ENCODE measurements around the gene LDLRAD3.

The LDLRAD3 gene

DNA sequence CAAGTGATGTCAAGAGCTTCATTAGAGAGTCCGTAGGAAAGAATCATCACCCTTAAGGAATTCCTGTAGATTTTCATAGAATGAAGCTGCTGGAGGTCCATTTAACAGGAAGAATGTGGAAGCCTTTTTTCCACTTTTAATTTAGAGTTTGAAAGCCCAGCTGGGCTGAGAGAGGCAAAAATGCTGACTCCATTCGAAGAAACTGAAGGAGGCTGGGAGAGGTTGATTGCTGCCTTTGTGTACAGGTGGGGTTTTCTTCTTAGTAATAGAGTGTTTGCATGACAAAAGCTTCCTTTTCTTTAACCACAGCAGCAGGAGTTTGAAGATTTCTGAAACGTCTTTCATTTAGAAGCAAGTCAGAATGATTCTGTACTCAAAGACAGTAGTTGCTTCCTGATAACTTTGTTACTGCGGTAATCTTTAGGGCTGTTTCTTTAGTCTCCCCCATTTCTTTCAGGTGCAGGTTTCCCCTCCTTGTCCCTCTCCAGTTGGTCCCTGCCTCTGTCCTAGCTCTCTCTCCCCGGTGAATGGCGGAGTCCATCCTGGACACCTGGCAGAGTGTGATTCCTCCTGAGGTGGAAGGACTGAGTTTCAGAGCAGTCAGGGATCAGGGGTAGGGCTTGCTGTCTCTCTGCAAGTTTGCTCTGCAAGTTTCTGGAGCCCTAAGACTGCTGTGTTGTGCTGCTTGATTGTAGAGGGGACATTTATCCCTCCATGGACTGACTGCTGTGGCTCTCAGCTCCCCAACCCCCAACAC lies 166.2 kb downstream of the LDLRAD3 start:
- no peak for DNase-seq

DNA sequence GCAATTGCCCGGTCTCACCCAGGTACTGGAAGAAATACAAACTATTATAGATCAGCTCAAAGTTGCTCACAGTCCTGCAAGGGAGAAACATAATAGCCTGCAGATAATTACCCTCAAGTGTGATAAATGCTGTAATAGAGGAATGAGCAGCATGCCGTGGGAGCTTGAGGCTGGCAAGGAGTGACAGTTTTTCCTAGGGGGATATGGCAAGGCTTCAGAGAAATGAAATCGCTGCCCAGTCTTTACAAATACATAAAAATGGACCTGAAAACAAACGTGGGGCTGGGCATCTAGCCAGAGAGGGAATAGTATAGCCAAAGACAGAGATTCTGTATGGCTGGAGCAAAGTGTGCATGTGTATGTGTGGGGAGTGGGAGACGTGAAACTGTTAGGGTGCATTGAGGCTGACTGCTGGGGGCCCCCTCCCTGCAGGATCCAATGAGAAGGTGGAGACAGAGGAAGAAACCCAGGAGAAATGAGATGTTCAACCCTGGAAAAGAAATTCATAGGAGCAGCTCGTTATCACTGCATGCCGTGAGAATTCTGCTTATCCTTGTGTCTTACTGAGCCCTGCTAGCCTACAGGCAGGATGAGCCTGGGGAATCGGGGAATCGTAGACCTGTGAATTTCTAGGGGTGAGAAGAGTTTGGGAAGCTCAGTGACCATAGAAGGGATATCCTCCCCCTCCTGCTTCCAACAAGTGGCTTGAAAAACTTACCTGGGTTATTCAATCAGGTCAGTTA lies 167.0 kb downstream of the LDLRAD3 start:
- DNase-seq = peak; percentile 3

DNA sequence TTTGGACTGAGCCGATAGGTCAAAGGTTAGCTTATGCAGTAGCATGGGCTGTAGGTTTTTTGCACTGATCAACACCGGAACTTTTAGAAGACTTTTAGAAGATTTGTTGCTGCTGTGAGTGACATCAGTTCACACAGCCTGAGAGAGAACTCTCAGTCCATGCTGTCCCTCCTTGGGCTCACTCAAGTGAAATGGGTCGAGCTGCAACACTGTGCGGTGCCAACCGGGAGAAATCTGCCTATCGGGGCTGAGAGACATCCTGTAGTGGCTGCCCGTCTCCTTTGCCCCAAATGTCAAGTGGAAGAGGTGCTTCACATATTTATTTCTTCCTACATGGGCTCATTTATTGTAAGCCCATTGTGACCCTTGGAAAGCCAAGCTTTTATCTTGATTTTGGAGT lies 170.2 kb downstream of the LDLRAD3 start:
- no peak for DNase-seq

DNA sequence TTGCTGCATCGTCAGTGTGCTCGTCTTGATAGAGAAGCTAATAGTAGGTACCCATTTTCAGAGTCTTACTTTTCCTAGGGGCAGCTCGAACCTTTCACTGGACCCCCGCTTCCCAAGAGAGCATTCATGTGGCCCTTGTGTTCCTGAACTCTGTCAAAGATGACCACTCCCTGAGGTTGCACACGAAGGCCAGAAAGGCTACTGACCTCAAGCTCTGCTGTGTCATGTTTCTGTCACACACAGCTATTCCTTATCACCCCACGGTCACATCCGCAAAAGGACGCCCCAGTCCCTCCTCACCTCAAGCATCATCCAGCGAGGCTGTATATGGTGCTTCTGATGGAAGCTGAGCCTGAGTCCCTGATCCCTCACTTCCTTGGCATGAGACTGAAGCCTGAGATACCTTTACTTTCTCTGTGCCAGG lies 171.5 kb downstream of the LDLRAD3 start:
- no peak for DNase-seq

DNA sequence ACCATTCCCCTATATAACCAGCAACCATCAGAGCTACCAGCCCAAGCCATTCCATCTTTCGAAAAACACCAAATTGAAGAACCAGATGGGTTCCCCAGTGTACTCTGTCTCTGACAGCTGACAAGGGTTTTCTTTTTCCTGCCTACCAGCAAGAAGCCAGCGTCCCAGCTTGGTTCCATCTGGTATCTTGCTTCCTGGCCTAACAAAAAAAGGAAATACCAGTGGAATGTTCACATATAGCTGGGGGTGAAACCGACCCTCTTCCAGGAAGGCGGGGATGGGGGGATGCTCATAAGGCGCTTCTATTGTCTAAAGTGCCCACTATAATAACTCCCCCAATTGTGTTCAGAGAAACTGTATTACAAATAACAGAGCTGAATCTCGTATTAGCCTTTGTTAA lies 172.3 kb downstream of the LDLRAD3 start:
- DNase-seq = no peak

DNA sequence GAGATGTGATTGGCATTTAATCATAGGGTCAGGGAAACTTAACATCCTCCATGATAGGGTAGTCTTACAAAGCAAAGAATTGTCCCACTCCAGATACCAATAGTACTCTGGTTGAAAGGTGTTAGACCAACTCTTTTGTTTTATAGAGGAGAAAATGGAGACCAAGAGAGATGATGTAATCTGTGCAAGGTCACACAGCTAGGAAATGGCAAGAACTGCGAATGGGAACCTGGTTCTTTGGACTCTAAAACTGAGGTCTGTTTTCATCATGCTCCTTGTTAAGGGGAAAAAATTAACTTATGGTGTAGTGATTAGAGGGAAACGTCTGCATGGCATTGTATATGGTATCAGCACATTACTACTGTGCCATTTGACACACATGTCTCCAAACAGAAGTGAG lies 174.2 kb downstream of the LDLRAD3 start:
- no peak for DNase-seq

DNA sequence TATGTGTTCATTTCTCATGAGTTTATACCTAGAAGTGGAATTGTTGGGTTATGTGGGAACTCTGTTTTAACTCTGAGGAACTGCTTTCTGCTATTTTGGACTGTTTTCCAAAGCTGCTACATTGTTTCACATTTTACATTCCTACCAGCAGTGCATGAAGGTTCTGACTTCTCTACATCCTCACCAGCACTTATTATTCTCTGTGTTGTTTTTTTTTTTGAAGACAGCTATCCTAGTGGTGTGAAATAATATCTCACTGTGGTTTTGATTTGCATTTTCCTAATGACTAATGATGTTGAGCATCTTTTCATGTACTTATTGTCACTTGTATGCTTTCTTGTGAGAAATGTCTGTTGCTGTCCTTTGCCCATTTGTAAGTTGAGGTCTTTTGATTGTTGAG lies 175.4 kb downstream of the LDLRAD3 start:
- no peak for DNase-seq

DNA sequence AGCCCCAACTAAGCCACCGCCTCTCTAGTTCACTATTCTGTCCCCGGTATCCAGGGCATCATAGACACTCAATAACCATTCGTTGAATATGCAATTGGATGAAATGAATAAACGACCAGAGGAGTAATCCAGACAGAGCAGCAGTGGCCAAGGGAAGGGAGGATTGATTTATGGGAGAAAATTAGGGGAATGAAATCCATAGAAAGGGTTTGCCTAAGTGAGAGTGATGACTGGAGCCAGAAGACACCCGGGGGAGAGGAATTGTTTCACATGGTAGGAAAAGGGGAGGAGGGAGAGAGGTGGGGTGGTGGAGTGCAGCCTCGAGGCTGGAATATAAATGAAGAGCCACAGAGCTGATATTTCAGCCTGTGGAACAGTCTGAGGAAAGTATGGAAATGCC lies 177.2 kb downstream of the LDLRAD3 start:
- DNase-seq = no peak

DNA sequence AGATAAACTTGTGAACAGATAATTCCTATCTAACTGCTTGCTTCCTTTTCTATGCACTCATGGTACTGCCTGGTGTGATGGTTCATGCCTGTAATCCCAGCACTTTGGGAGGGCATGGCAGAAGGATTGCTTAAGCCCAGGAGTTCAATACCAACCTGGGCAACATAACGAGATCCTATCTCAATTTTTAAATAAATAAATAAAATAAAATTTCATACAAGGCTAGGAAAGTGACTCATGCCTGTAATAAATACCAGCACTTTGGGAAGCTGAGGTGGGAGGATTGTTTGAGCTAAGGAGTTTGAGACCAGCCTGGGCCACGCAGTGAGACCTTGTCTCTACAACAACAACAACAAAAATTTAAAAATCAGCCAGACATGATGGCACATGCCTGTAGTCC lies 178.8 kb downstream of the LDLRAD3 start:
- DNase-seq = no peak

DNA sequence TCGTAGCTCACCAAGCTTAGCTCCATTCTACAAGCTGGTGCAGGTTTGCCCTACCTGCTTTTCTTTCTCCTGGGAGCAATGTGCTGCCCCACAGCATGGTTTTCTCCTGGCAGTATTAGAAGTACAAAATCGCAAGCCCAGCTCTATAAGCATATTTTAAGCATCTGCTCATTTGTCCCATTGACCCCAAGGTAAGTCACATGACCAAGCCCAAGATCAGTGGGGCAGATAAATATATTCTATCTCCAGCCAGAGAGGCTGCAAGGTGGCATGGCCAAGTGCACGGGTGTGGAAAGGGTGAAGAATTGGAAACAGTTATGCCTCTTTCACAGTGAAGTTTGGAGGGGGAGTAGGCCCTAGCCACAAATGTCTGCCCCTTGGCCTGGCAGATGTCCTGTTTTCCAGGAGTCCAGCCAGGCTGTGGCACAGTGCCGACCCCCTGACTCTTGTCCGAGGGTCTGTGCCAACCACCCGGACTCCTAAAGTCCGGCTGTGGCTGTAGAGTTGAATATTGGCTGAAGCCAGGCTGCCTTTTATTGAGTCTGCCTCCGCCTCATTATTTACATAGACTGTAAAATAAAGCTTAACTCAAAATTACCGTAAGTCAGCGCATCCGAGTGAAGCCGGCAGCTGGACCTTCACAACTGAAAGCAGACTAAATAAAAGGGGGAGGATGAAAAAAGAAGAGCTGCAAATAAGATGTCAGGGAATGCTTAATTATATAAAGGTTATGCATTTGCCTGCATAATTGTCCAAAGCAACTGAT lies 179.7 kb downstream of the LDLRAD3 start:
- no peak for DNase-seq

DNA sequence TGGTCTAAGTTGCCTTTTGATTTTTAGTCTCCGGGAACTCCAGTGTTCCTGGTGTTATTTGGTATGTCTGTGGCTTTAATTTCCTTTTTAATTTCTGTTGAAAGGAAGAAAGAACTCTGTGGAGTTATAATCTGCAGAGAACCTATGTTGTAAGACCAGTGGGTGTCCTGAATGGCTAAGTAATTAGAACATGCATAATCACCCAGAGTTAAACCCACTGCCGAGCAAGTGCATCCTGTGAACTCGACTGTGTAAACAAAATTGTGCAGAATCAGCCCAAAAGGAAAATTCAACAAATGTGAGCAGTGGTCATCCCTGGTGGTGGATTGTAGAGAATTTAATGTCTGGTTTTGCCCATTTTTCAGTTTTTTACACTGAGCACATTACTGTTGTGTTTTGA lies 182.8 kb downstream of the LDLRAD3 start:
- no peak for DNase-seq

DNA sequence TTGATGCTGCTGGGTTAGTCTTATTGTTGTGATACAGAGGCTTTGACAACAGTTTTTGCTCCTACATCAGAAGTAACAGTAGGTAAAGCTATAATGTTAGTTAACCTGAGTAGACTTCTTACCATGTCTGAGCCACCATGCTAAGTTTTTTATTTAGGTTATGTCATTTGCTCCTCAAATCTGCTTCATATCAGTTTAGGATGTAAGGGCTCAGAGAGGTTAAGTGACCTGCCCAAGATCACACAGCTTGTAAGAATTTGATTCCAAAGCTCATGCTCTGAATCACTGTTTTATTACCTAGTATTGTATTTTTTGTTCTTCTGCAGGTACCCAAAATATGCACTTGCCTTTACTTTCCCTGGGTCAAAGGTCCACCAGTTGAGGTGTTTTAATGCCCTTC lies 183.7 kb downstream of the LDLRAD3 start:
- DNase-seq = no peak

DNA sequence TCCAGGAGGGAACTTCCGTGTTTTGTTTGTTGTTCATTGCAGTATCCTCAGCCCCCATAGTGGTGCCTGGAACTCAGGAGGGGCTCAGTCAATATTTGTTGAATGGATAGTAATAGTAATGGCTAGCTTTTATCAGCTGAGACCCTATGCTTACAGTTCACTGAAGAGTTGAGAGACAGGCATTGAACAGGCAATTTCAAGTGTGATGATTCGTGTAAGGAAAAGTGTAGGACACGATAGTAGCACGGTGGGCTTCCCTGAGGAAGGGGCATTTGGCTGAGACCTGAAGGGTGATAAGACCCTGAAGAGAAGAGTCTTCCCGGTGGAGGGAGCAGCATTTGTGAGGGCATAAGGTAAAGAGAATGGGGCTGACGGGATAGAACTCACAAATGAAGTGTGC lies 186.1 kb downstream of the LDLRAD3 start:
- DNase-seq = no peak

DNA sequence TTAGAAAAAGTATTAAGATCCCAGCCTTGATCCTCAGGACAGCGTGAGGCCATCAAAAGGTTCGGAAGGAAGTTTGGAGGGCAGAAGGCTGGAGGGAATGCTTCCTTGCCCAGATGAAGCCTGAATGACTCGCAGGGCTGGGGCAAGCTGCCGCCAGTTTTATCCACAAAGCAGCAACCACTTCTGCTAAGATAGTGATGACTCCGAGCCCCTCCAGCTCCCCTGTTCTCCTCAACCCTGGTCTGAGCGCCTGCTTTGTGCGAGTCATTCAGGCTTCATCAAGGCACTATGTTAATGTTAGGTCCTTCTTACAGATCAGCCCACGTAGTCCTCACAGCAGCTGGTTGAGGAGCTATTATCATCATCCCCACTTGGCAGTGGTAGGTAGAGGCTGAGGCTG lies 186.5 kb downstream of the LDLRAD3 start:
- DNase-seq = no peak

DNA sequence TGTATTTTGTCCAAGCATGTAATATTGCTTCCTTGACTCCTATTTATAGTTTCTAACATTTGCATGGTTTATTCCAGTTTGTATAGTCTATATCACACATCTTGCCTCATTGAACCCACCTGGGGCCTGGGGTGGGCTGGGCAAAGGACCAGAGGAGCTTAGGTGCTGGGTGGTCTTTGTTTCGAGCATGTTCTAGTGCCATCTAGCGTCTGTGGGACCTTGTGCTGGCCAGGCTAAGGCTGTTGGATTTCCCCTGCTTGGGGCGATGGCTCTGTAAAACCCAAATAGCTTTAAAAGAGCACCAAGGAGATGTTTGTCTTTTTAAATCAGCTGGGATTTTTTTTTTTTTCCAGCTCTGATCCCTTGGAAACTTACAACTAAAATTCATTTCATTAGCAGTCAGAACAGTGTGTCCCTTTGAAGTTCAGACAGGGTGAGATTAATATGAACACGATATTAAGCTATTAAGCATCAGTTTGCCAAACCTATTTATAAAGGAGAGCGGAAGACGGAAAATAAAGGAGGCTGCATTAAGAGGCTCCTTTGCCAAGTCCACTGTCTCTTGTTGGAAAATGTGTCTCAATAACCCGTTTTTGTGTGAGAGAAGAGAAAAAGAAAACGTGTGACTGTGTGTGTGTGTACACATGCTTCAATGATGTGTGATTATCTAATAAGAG lies 188.0 kb downstream of the LDLRAD3 start:
- no peak for DNase-seq

DNA sequence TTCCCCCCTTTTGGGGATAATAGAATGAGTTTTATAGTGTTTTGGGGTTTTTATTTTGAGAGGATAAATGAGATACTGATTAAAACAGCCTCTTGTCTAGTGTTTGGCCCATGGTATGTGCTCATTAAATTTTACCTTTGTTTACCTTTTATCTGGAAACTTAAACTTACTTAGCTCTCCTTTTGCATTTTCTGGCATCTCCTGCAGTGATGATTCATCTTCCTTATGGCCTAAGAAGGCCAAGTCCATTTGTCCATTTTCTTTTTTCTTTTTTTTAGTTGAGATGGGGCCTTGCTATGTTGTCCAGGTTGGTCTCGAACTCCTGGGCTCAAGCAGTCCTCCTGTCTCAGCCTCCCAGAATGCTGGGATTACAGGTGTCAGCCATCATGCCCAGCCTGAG lies 189.1 kb downstream of the LDLRAD3 start:
- no peak for DNase-seq

DNA sequence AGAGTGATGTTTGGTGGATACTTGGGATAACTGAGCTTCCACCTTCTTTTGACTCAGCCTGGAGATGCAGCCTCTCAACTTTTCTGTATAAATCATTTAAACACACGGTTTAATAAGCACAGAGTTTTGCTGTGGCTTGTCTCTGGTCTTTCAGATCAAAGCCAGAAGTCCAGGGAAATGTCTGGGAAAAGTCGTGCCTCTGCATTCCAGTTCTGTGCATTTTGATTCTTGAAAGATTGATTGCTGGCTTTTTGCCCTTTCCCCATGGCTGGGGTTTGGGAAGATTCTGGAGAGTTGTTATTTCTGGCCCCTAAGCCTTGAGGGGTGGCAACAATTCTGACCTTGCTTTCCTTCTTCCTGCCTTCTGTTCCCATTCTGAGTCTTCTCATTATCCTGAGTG lies 191.2 kb downstream of the LDLRAD3 start:
- DNase-seq = no peak

DNA sequence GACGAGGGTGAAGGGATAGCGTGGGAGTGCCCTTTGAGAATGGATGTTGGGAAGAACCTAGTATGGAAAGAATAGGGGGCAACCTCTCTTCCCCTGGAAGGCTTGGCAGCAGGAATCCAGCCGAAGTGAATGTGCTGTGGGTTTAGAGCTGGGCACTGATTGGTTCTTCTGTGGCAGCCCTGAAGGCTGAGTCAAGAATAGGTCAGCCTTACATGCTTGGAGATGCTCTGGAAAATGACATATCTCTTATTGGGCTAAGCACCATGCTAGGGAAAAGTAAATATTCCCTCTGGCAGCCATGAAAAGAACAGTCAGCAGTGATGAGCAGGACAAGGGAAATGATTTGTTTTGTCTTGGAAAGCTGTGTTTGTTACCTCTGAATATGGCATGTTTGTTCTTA lies 195.9 kb downstream of the LDLRAD3 start:
- DNase-seq = no peak

DNA sequence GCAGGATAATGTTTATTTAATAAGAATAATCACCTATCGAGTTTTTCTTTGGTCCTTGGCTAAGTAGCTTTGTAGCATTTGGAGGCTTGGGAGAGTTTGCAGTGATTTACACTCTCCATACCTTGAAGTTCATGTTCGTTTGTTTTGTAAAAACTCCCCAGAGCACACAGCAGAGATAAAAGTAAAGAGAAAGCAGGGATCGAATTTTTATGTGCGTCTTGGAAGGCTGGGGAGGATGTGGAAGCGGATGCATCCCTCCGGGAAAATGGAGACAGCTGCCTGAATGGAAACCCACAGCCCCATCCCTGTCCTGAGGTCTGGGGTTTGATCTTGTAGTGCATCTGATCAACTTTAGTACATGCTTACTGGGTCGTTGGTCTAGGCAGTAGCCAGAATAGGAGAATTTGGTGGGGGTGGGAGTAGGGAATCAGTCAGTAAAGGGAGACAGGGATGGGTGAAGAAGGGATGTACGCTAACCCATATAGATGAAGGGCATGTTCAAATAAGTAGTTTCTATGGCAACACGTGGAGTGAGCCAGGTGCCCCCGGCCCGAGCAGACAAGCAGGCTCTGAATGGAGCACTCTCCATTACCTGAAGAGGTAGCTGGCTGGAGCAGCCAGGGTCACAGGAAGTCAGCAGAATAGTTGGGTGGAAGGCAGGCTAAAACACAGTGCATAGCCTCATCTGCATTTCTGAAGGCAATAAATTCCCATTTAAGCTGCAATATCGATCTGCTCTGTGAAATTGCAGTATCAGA lies 197.5 kb downstream of the LDLRAD3 start:
- no peak for DNase-seq

DNA sequence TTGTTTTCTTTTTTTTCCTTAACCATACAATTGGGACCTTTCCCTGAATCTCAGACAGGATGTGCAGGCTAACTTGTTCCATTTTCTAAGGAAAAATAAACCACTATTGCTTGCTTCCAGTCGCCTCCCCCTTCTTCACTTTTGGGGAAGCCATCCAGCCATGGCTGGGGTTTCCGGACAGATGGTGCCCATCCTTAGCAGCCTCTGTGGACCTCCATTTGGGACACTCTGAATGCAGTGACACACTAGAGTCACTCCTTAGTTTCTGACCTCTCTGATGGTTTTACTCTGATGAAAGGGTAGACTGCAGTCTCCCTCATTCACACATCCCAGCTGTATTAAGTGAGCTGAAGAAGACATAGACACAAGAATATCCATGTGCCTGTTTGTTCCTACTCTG lies 198.1 kb downstream of the LDLRAD3 start:
- no peak for DNase-seq

DNA sequence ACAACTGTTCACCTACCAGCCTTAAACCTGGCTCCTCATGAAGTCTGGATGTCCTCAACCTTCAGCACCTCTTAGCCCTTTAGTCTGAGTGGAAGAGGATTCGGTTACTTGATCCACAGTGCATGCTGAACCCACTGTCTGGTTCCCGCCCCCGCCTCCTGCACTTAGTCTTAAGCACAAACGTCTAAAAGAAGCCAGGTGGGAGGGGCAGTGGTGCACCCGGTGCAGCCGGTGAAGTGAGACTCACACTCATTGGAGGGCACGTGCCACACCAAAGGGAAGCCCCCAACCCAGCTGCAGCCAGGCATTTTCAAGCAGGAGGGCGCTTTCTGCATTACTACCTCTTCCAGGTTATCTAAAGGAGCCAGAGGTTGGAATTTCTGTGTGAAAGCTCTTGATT lies 198.6 kb downstream of the LDLRAD3 start:
- no peak for DNase-seq

DNA sequence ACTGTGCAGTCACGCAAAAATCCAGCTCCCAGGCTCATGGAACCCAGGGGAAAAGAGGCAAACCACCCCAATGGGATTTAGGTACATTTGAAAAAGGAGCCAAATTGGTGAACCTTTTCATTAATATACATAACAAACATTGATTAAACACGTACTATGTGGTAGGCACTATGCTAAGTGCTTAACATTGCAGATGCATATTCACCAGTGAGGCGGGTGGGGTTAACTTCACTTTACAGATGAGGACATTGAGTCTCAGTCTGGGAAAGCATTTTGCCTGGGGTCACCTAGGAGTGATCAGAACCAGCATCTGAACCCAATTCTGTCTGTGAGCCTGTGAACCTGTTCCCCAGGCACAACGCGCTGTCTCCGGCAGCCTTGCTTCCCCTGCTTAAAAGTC lies 199.0 kb downstream of the LDLRAD3 start:
- no peak for DNase-seq

DNA sequence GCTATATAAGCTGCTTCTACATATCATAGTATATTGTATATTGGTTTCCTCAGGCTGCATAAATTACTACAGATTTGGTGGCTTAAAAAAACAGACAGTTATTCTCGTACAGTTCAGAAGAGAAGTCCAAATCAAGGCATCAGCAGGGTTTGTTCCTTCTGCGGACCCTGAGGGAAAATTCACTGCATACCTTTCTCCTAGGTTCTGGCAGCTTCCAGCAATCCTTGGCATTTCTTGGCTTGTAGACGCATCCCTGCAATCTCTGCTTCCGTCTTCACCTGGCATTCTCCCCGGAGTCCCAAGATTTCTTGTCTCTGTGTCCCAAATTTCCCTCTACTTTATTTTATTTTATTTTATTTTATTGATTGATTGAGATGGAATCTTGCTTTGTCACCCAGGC lies 202.6 kb downstream of the LDLRAD3 start:
- DNase-seq = no peak
